Measurements from ENCODE around the gene GLYR1. TPM values are rescaled to one million over a fixed set of nuclear protein-coding genes. Genes with fewer than 3 reads are reported as not detected.
"Not testable (repeated sequence)": the region's sequence is repeated elsewhere in the genome, so short reads cannot be mapped to it uniquely, and the experiment has no call there.

GLYR1 gene
- 39.7 and 56.3 TPM in 2 replicates for total RNA-seq
- polyA plus RNA-seq (2012), result 41.8 TPM

GRCh38 chr16:4846901-4847773, at the start of gene GLYR1, which contains the start of gene UBN1:
GLYR1 (minus strand) TSS chr16:4847288; CDS start chr16:4847265, 23 bp downstream.
UBN1 (plus strand) TSS chr16:4847481; CDS start chr16:4852918, 5,437 bp downstream.
- peak; percentile 98 for DNase-seq (ENCODE audit: low read depth)

- DNase-seq (ENCODE audit: low read depth), result not testable (repeated sequence)
These were observed 49.7 kb upstream of the GLYR1 start for GRCh38 chr16:4896761-4897160.

DNA sequence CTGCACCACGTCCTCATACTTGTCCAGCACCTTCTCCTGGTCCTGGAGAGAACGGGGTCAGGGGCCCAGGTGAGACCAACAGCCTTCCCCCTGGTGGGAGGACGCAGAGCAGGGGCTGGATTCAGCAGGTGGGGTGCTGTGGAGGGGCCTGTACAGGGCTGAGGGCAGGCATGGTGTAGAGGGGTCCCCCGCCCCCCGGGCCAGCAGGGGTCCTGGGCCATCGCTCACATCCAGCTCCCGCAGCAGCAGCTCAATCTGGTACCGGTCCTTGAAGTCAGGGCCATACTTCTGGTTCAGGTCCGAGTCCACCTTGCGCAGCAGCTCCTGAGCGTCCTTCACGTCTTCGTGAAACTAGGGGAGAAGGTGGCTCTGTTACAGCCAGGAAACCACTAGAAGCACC, 48.3 kb upstream of the GLYR1 start:
- DNase-seq (ENCODE audit: low read depth), result no peak

- peak; percentile 27 for DNase-seq (ENCODE audit: low read depth)
These were observed 47.4 kb upstream of the GLYR1 start for GRCh38 chr16:4894276-4895150.

- DNase-seq (ENCODE audit: low read depth), result no peak
These were observed 46.2 kb upstream of the GLYR1 start for GRCh38 chr16:4893103-4893862.

- DNase-seq (ENCODE audit: low read depth), result peak; percentile 63
These were observed 45.4 kb upstream of the GLYR1 start for GRCh38 chr16:4892361-4893102.

DNA sequence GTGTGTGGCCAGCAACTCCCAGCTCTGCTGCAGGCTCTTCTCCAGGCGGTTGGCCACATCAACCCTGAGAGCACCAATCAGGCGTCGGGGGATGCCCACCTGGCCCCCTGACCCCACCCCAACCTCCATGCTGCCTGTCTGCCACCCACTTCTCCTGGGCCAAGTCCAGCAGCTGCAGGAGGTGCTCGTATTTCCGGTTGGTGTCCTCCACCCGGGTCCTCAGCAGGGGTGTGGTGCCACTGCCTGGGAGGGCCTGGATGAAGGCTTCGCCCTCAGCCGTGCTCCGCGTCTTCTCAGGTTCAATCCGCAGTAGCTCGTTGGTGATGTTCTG, 44.8 kb upstream of the GLYR1 start:
- DNase-seq (ENCODE audit: low read depth), result no peak

DNA sequence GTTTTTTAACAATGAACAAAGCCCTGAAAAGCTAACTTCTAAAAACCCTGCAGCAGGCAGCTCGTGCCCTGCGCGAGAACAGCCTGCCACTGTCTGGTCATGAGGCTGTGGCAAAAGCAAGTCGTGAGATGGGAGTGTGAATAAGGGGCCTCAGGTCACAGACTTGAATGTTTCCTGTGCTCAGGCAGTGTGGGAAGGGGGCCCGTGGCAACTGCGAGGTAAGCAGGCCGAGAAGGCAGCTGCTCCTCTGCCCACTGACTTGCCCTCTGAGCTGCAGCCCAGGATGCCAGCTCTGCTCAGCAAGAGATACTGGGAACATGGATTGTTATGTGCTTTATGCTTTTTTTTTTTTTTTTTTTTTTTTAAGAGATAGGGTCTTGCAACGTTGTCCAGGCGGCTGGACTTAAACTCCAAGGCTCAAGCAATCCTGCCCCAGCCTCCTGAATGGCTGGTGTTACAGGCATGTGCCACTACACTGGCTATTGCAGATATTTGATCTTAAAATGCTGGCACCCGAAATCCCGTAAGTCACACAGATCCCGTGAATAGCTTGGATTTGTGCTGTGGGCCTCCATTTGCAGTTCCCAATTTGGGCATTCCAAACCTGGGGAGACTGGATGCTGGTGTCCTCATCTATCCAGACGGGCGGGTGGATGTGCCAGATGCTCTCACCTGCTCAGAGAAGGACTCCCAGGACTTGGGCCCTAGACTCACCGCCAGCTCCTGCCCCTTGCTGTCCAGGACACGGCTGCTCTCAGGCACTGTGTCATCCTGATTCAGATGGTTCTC, 44.2 kb upstream of the GLYR1 start:
- DNase-seq (ENCODE audit: low read depth), result peak; percentile 55

GRCh38 chr16:4890686-4891085, 43.6 kb upstream of the GLYR1 start:
- DNase-seq (ENCODE audit: low read depth), result no peak

DNA sequence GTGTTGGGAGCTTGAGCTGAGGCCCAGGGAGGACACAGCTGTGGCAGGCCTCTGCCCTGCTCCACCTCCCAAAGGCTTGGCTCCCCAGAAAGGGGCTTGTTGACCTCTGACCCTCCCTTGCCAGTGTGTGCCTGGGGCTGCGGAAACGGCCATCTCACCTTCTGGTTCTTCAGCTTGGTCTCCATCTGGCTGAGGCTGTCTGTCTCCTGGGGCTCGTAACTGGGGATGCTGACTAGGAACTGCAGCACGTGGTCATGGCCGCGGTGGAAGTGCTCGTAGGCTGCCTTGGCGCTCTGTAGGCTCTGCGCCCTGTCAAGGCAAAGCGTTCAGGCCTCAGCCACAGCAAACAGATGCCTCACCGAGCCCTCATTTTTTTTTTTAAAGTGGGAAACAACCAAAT, 42.9 kb upstream of the GLYR1 start:
- DNase-seq (ENCODE audit: low read depth), result no peak

GRCh38 chr16:4888428-4889135, 41.5 kb upstream of the GLYR1 start:
- DNase-seq (ENCODE audit: low read depth), result no peak

DNA sequence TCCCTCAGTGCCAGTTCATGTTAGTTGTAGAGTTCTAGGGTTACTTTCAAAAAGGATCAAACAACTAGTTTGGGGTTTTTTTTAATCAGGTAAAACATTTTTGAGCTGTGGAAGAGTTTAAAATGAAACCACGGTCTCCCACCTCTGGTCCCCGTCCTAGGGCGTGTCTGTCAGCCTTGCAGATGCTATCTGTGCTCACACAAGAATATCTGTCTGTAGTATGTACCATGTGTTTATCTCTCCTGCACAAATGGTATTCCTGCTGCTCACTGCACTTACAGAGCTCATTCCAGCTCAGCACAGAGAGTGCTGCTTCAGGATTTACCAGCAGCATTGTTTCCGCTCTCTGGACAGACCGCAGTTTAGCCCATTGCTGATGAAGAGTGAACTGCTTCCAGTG, 39.1 kb upstream of the GLYR1 start:
- DNase-seq (ENCODE audit: low read depth), result no peak

DNA sequence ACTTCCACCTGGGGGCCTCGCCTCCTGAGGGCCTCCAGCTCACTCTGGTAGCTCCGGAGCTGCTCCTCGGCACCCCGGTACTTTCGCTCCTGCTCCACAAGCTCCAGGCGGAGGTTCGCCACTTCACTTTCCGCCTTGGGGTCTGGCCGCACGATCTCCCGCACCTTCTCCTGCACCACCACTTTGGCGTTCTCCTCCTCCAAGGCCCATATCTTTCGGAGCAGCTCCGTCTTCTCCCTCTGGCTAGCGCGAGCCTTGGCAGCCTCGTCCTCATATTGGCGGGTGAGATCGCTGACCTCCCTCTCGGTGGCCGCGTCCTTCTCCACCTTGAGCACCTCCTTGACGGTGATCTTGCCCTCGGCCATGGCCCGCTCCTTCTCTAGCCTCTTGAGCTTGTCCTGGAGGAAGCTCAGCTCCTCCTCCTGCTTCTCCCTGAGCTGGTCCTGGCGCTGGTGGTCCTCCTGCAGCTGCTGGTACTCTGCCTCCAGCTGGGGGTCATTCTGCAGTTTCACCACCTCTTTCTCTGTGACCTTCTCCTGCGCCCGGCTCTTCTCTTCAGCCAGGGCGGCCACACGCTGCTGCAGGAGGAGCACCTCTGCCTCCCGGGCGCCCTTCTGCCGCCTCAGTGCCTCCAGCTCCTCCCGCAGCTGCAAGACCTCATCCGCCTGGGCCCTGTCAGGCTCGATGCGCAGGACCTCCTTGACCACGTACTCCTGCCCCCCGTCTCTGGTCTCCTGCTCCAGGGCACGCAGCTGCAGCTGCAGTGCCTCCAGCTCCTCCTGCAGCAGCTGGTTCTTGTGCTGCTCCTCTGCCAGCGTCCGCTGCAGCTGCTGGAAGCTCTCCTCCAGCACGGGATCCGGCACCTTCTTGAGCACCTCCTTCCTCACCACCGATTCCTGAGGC, 38.1 kb upstream of the GLYR1 start:
- DNase-seq (ENCODE audit: low read depth), result no peak

- no peak for DNase-seq (ENCODE audit: low read depth)
These were observed 37.1 kb upstream of the GLYR1 start for GRCh38 chr16:4884209-4884608.

DNA sequence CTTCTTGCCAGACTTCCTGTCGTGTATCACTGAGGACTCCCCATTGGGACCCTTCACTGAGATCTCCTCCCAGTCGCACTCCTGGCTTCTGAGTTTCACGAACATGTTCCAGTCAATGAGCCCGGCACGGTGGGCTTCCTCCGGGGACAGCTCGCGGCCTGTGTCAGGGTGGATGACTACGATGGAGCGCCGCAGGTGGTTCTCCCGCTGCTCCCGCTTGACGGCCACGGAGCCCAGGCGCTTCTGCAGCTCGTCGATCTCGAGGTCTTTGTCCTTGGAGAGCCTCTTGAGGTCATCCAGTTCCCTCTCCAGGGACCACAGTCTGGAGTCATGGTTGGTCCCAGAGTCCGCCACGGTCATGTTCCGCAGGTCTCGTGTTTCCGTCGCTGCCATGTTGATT, 36.4 kb upstream of the GLYR1 start:
- DNase-seq (ENCODE audit: low read depth), result no peak

GRCh38 chr16:4882633-4883285, 35.7 kb upstream of the GLYR1 start:
- DNase-seq (ENCODE audit: low read depth), result peak; percentile 74

- no peak for DNase-seq (ENCODE audit: low read depth)
These were observed 35.0 kb upstream of the GLYR1 start for GRCh38 chr16:4882000-4882632.
